Body of pancreas (tissue), 4 donors: Measurements from ENCODE around the gene UGGT2. TPM values are rescaled to one million over a fixed set of nuclear protein-coding genes. Genes with fewer than 3 reads are reported as not detected.

Experiments
- ATAC-seq: fragments of 150-250 bp; one replicate; pipeline ENCODE4 v1.9.1; 2016
- DNase-seq, 4 donors: peaks; one replicate each; pipeline ENCODE4 v3.0.0-alpha.2; 2019
- H3K27ac ChIP-seq, 4 donors: fragments of 200-600 bp; sonication (generic); 1 replicate in 3 of 4; 2 replicates in 1 of 4; pipeline versions ENCODE4 v1.5.1 to v1.6.1; 2016 to 2019; ENCODE audit warnings: mild to moderate bottlenecking in 1 of 4, mixed read lengths in 1 of 4, moderate library complexity in 1 of 4
- H3K27me3 ChIP-seq, 2 donors: fragments of 200-600 bp; sonication (generic); one replicate each; pipeline ENCODE4 v1.6.0; 2016; ENCODE audit warnings: mild to moderate bottlenecking in 1 of 2
- H3K36me3 ChIP-seq, 2 donors: fragments of 200-600 bp; sonication (generic); replicated peaks in 1 of 2; 2 replicates each; pipeline ENCODE4 v1.5.1; 2016; ENCODE audit warnings: low read depth in 2 of 2; ENCODE audit not compliant: insufficient read depth in 1 of 2
- H3K4me1 ChIP-seq: fragments of 200-600 bp; sonication (generic); one replicate; pipeline ENCODE4 v1.6.0; 2016
- H3K4me3 ChIP-seq, 2 donors: fragments of 200-600 bp; sonication (generic); 1 replicate in 1 of 2; 2 replicates in 1 of 2; pipeline ENCODE4 v1.5.1; 2016 to 2019
- H3K9me3 ChIP-seq, 3 donors: fragments of 200-600 bp; sonication (generic); 1 replicate in 2 of 3; 2 replicates in 1 of 3; pipeline ENCODE4 v1.5.1; 2016
- CTCF ChIP-seq, 7 experiments: fragments of 450-650 bp in 4 of 7; fragments of 200-600 bp in 3 of 7; sonication (generic) in 3 of 7; IDR thresholded peaks; one replicate each; pipeline ENCODE4 v1.5.1; 2016 to 2019; ENCODE audit warnings: antibody characterized with exemption in 7 of 7
- POLR2A ChIP-seq, 3 donors: fragments of 450-650 bp; IDR thresholded peaks; one replicate each; pipeline ENCODE4 v1.6.1; 2016; ENCODE audit warnings: antibody characterized with exemption in 3 of 3, mild to moderate bottlenecking in 2 of 3
- WGBS, 2 donors: methylation state at CpG; one replicate each; pipeline ENCODE4 v1.1.5; 2017; 5-methylcytosine and 5-hydroxymethylcytosine counted together
- intact Hi-C: fragments of 100-400 bp; cut with DNase I; formaldehyde crosslinking; loops from one replicate; pipeline ENCODE4 v1.15.1; 2023
- total RNA-seq, 2 donors: library from RNA; depleted of rRNA; stranded (reverse); fragments of >200 nt; gene quantifications; one replicate each; pipeline ENCODE4 v1.1.0, GENCODE V29; 2016

Gene UGGT2
- total RNA-seq, 2 donors from 2014 or later: 49.8 TPM

GRCh38 chr13:95921485-95921884 lies 131.7 kb downstream of the UGGT2 start:
- ATAC-seq: no peak
- intact Hi-C loops: no loop called here
- no peaks in the 10 kb centered on the region for H3K4me1 ChIP-seq
- H3K27ac ChIP-seq: no peak overlapping the region
- WGBS, 2 donors: 78 to 87% methylated on average over 2 of the region's 2 CpGs
- H3K36me3 ChIP-seq: no peaks in the 10 kb centered on the region
- no peak for TF ChIP-seq POLR2A (IDR thresholded peaks at IDR 0.05)
- no peak for TF ChIP-seq CTCF (IDR thresholded peaks at IDR 0.05)
- DNase-seq: no peak
- H3K9me3 ChIP-seq: no peaks in the 10 kb centered on the region
- no peak overlapping the region for H3K4me3 ChIP-seq
- H3K27me3 ChIP-seq: no peaks in the 10 kb centered on the region

GRCh38 chr13:95920485-95920884 lies 132.7 kb downstream of the UGGT2 start:
- 90% methylated on average over 4 of the region's 4 CpGs for WGBS, 2 donors
- no peak for DNase-seq
- intact Hi-C loops: no loop called here

DNA sequence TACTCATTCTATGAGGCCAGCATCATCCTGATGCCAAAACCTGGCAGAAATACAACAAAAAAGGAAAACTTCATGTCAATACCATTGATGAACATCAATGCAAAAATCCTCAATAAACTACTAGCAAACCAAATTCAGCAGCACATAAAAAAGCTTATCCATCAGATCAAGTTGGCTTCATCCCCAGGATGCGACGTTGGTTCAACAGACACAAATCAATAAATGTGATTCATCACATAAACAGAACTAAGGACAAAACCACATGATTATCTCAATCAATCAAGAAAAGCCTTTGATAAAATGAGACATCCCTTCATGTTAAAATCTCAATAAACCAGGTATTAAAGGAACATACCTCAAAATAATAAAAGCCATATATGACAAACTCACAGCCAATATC lies 134.3 kb downstream of the UGGT2 start:
- no peaks in the 10 kb centered on the region for H3K27me3 ChIP-seq
- DNase-seq: no peak
- no peak overlapping the region for H3K4me3 ChIP-seq
- H3K4me1 ChIP-seq: no peaks in the 10 kb centered on the region
- intact Hi-C loops: no loop called here
- H3K9me3 ChIP-seq: no peaks in the 10 kb centered on the region
- no peak for ATAC-seq
- TF ChIP-seq POLR2A (IDR thresholded peaks at IDR 0.05) (no peak), CTCF (IDR thresholded peaks at IDR 0.05) (no peak)
- WGBS, 2 donors: 79 to 85% methylated on average over 2 of the region's 2 CpGs
- H3K27ac ChIP-seq: no peak overlapping the region
- no peaks in the 10 kb centered on the region for H3K36me3 ChIP-seq

More at GRCh38 chr13:95920485-95920884, 132.7 kb downstream of the UGGT2 start:
- H3K27me3 ChIP-seq: no peaks in the 10 kb centered on the region
- no peak overlapping the region for H3K4me3 ChIP-seq
- TF ChIP-seq POLR2A (IDR thresholded peaks at IDR 0.05): no peak
- no peak for TF ChIP-seq CTCF (IDR thresholded peaks at IDR 0.05)
- H3K27ac ChIP-seq: no peak overlapping the region
- ATAC-seq: no peak
- no peaks in the 10 kb centered on the region for H3K36me3 ChIP-seq
- no peaks in the 10 kb centered on the region for H3K9me3 ChIP-seq
- H3K4me1 ChIP-seq: no peaks in the 10 kb centered on the region

DNA sequence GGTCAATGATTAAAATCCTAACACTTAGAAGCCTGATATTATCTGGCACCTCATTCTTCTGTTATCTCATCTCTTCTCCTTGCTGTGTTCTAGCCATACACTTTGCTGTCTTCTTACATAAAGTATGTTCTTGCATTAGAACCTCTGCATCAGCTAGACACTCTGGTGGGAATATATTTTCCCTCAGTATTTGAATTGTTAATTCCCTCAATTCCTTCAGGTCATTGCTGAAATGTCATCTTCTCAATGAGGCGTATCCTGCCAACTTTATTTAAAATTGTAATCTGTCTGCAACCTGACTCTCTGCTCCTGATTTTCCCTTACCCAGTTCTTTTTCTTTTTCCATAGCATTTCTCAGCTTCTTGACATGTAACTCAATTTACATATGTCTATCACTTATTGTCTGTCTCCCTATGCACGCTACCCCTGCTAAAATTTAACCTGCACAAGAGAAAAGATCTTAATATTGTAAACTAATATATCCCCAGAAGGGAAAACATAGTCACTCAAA lies 138.2 kb downstream of the UGGT2 start:
- no peak overlapping the region for H3K27ac ChIP-seq
- DNase-seq: no peak
- no peaks in the 10 kb centered on the region for H3K36me3 ChIP-seq
- no peak for ATAC-seq
- no peaks in the 10 kb centered on the region for H3K4me1 ChIP-seq
- no peaks in the 10 kb centered on the region for H3K27me3 ChIP-seq
- 97% methylated on average over 2 of the region's 2 CpGs for WGBS, 2 donors
- no peaks in the 10 kb centered on the region for H3K9me3 ChIP-seq
- no peak overlapping the region for H3K4me3 ChIP-seq
- intact Hi-C loops: no loop called here
- TF ChIP-seq POLR2A (IDR thresholded peaks at IDR 0.05) (no peak), CTCF (IDR thresholded peaks at IDR 0.05) (no peak)

DNA sequence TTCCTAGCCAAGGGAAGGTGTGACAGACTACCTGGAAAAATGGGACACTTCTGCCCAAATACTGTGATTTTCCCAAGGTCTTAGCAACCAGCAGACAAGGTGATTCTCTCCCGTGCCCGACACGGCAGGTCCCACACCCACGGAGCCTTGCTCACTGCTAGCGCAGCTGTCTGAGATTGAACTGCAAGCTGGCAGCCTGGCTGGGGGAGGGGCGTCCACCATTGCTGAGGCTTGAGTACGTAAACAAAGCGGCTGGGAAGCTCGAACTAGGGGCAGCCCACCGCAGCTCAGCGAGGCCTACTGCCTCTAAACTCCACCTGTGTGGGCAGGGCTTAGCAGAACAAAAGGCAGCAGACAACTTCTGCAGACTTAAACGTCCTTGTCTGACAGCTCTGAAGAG lies 146.2 kb downstream of the UGGT2 start:
- H3K9me3 ChIP-seq: no peaks in the 10 kb centered on the region
- no peaks in the 10 kb centered on the region for H3K36me3 ChIP-seq
- ATAC-seq: no peak
- DNase-seq: no peak
- H3K27ac ChIP-seq: no peak overlapping the region
- no peaks in the 10 kb centered on the region for H3K4me1 ChIP-seq
- intact Hi-C loops: no loop called here
- WGBS, 2 donors: 94 to 95% methylated on average over 4 to 12 of the region's 12 CpGs
- H3K27me3 ChIP-seq: no peaks in the 10 kb centered on the region
- no peak for TF ChIP-seq POLR2A (IDR thresholded peaks at IDR 0.05)
- TF ChIP-seq CTCF (IDR thresholded peaks at IDR 0.05): no peak
- H3K4me3 ChIP-seq: no peak overlapping the region
